HepG2 (cell line): ENCODE data around the gene CSHL1. TPM values are rescaled to one million over a fixed set of nuclear protein-coding genes. Genes with fewer than 3 reads are reported as not detected.

Source experiments
- ATAC-seq: fragments of 200-7000 bp; cut with Tn5 transposase; 3 replicates; pipeline ENCODE4 v1.9.1; 2020; ENCODE audit warnings: mild to moderate bottlenecking, moderate library complexity
- BruUV-seq: library from RNA; stranded (reverse); fragments of 400-500 nt; replicated peaks from 2 replicates; lab custom pipeline; 2021; lab: Mats Ljungman, UMichigan
- CTCF ChIA-PET: fragments of 300-600 bp; formaldehyde crosslinking; extraction: SDS; loops from one replicate; lab custom pipeline; 2021; ENCODE audit warnings: low total read pairs, inconsistent platforms, low intra/inter-chr PET ratio; lab: Yijun Ruan, JAX
- POLR2A ChIA-PET: fragments of 350-600 bp; sonication (Branson Sonifier 250); formaldehyde crosslinking; loops from one replicate; lab custom pipeline; 2020; ENCODE audit warnings: antibody characterized with exemption, inconsistent platforms; lab: Yijun Ruan, JAX
- DNase-seq: peaks from one replicate; pipeline ENCODE4 v3.0.0-alpha.2; 2015; ENCODE audit warnings: low spot score
- FAIRE-seq: peaks from 3 replicates; lab custom pipeline; 2011; peaks lifted over from hg19 to GRCh38; lab: Jason Lieb, UNC
- H2AFZ ChIP-seq: one replicate; pipeline ENCODE4 v1.6.1; 2011; ENCODE audit warnings: low read length, inconsistent platforms
- H3K27ac ChIP-seq: fragments of 300-600 bp; 3 replicates; pipeline ENCODE4 v1.8.0; 2011; ENCODE audit warnings: mixed run types, mild to moderate bottlenecking, mixed read lengths, low read length, inconsistent platforms; ENCODE audit not compliant: insufficient read depth; ENCODE audit errors: extremely low read length
- H3K27me3 ChIP-seq, 2 experiments: fragments of 200-600 bp in 1 of 2; 2 replicates in 1 of 2; 3 replicates in 1 of 2; pipeline versions ENCODE4 v1.6.0 to v1.8.0; 2011; ENCODE audit warnings: low read length in 2 of 2, mild to moderate bottlenecking in 2 of 2, moderate library complexity in 2 of 2, inconsistent platforms in 1 of 2; ENCODE audit not compliant: insufficient read depth in 2 of 2, control insufficient read depth in 1 of 2
- H3K36me3 ChIP-seq, 2 experiments: fragments of 200-600 bp in 1 of 2; replicated peaks in 1 of 2; 2 replicates in 1 of 2; 3 replicates in 1 of 2; pipeline versions ENCODE4 v1.5.1 to v1.8.0; 2011; ENCODE audit warnings: low read length in 2 of 2, inconsistent platforms in 1 of 2; ENCODE audit not compliant: insufficient read depth in 2 of 2, control insufficient read depth in 1 of 2
- H3K4me1 ChIP-seq: 2 replicates; pipeline ENCODE4 v1.5.1; 2012; ENCODE audit warnings: low read length, inconsistent platforms; ENCODE audit not compliant: insufficient read depth
- H3K4me2 ChIP-seq: 2 replicates; pipeline ENCODE4 v1.6.0; 2011; ENCODE audit warnings: low read depth, low read length, inconsistent platforms
- H3K4me3 ChIP-seq, 3 experiments: fragments of 200-600 bp in 1 of 3; sonication (generic), shearing (Covaris generic) in 1 of 3; replicated peaks in 1 of 3; 2 replicates each; pipeline ENCODE4 v1.5.1; 2011 to 2016; ENCODE audit warnings: low read length in 3 of 3, inconsistent platforms in 2 of 3, low read depth in 2 of 3, mild to moderate bottlenecking in 2 of 3, control low read depth in 1 of 3, mixed read lengths in 1 of 3; ENCODE audit not compliant: insufficient read depth in 1 of 3
- H3K79me2 ChIP-seq: one replicate; pipeline ENCODE4 v1.6.1; 2011; ENCODE audit warnings: low read length, inconsistent platforms; ENCODE audit not compliant: insufficient read depth
- H3K9ac ChIP-seq: 2 replicates; pipeline ENCODE4 v1.6.0; 2011; ENCODE audit warnings: mild to moderate bottlenecking, low read depth, low read length, inconsistent platforms; ENCODE audit not compliant: insufficient read depth
- H3K9me3 ChIP-seq: 2 replicates; pipeline ENCODE4 v1.5.1; 2012; ENCODE audit warnings: mild to moderate bottlenecking, low read length
- H4K20me1 ChIP-seq: 2 replicates; pipeline ENCODE4 v1.6.0; 2011; ENCODE audit warnings: inconsistent platforms, mild to moderate bottlenecking, low read length, moderate library complexity; ENCODE audit not compliant: insufficient read depth
- BCL6 ChIP-seq: IDR thresholded peaks from 2 replicates; pipeline ENCODE4 v1.6.1; 2016; ENCODE audit warnings: missing genetic modification reagents, missing compliant biosample characterization
- CSRNP1 ChIP-seq: sonication (generic); formaldehyde crosslinking; IDR thresholded peaks from 2 replicates; pipeline ENCODE4 v1.8.1; 2023; ENCODE audit warnings: mild to moderate bottlenecking, missing genetic modification reagents
- ZNF136 ChIP-seq: sonication (generic); formaldehyde crosslinking; IDR thresholded peaks from 2 replicates; pipeline ENCODE4 v1.8.1; 2022; ENCODE audit warnings: low read depth, mild to moderate bottlenecking, moderate library complexity, missing genetic modification reagents
- ZNF501 ChIP-seq: sonication (generic); formaldehyde crosslinking; IDR thresholded peaks from 2 replicates; pipeline ENCODE4 v1.5.1; 2020; ENCODE audit warnings: mild to moderate bottlenecking, moderate library complexity, missing genetic modification reagents
- WGBS: methylation state at CpG from one replicate; pipeline ENCODE4 v1.1.6; 2017; ENCODE audit warnings: low lambda C conversion rate; 5-methylcytosine and 5-hydroxymethylcytosine counted together
- in situ Hi-C: cut with HindIII; loops from 2 replicates; pipeline ENCODE4 v1.10.0; 2017; ENCODE audit warnings: low pct_unique_long_range_greater_than_20kb; ENCODE audit not compliant: extremely low pct_ligation_motif_present
- intact Hi-C: fragments of 100-400 bp; cut with micrococcal nuclease; formaldehyde crosslinking; loops from one replicate; pipeline ENCODE4 v1.10.0; 2022; ENCODE audit not compliant: unreplicated experiment
- polyA plus RNA-seq, 8 experiments: library from polyadenylated mRNA; depleted of rRNA in 3 of 8; stranded (reverse) in 7 of 8; unstranded in 1 of 8; fragments of >200 nt; fragmentation: Illumina TruSeq in 4 of 8; extraction: Trizol in 4 of 8; gene quantifications; 2 replicates each; pipeline versions ENCODE4 v1.2.1 to v1.2.3, GENCODE V29; 2011 to 2016; ENCODE audit warnings: low read depth in 4 of 8, missing spikeins in 1 of 8, mixed read lengths in 1 of 8; ENCODE audit not compliant: insufficient read depth in 1 of 8
- total RNA-seq, 5 experiments: library from RNA; depleted of rRNA; stranded (reverse); fragments of >200 nt; fragmentation: Illumina TruSeq; extraction: Trizol; gene quantifications; 2 replicates each; pipeline ENCODE4 v1.2.3, GENCODE V29; 2016; ENCODE audit warnings: low read depth in 1 of 5

CSHL1 gene
- total and polyA plus RNA-seq, 2 of the 13 experiments (the other 11 are each of a cell fraction or from before 2014, with no cell fraction given) = not detected

GRCh38 chr17:63929860-63930766 lies 19.1 kb upstream of the CSHL1 start:
- intact Hi-C loops (no loop called here), in situ Hi-C loops (loop anchor here (10.0 kb wide), 1 partner anchor 205 kb away; the partner anchor contains the start of gene ERN1)
- whole genome bisulfite sequencing = 43% methylated on average over 17 of the region's 24 CpGs
- Histone ChIP-seq H3K9me3 (no peaks in the 10 kb centered on the region), H3K4me3 (no peak overlapping the region; a peak in 1 of 6 replicates), H2AFZ (no peak overlapping the region), H3K36me3 (no peaks in the 10 kb centered on the region), H3K9ac (no peak overlapping the region), H3K4me1 (peaks cover 21% of the 10 kb centered on the region), H3K79me2 (no peaks in the 10 kb centered on the region), H4K20me1 (no peaks in the 10 kb centered on the region; the same call in 1 of the 2 replicates), H3K27me3 (peaks cover 19 to 81% of the 10 kb centered on the region in 2 experiments), H3K4me2 (peak overlapping the region; percentile 10; the same call in 1 of the 2 replicates), H3K27ac (no peak overlapping the region)
- no TSS peak for BruUV-seq
- DNase-seq (no peak), FAIRE-seq (no peak), ATAC-seq (peak; percentile 65)
- TF ChIP-seq CSRNP1 (CRISPR knock-in tag) (0 out of 2 replicates have a peak, but pooled peaks have one; percentile 32), ZNF501 (CRISPR knock-in tag) (0 out of 2 replicates have a peak, but pooled peaks have one; percentile 20), ZNF136 (no peak), BCL6 (CRISPR knock-in tag) (peak; percentile 60; the same call in 1 of the 2 replicates)
- ChIA-PET CTCF (no interaction called here), POLR2A (no interaction called here)
